HG02870 (cell line): ENCODE measurements around the gene PKP4.
A peak's percentile ranks its signal among the peaks of the same experiment; 100 is the strongest.

Experiments
- ATAC-seq: cut with Tn5 transposase; IDR thresholded peaks from one replicate; pipeline ENCODE4 v1.9.1; 2021; ENCODE audit warnings: mild to moderate bottlenecking, moderate library complexity; ENCODE audit not compliant: unreplicated experiment

PKP4 gene

DNA sequence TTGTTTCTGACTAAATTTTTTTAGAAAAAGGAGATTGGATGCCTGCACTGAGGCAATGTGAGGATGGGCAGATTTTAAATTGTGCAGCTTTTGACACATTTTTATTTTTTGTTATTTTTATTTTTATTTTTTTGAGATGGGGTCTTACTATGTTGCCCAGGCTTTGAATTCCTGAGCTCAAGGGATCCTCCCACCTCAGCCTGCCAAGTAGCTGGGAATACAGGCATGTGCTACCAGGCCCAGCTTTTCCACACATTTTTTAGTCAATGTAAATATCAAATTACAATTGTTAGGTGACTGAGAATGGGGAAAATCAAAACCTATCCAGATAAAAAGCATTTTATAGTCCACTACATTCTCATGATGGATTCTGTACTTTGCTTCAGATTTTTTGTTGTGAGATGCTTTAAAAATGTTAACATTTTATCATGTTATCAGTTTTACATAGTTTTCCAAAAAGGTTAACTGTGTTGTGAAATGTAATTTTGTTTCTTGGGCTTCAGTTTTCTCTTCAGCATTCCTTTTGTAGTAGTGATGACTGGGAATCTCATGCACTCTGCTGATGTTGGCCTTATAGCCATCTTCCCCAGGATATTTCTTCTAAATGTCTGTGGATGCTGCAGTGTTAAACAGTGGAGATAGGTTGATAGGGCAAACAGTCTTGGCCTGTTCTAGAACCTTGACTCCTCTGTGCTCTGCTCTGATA is 41.4 kb downstream of the PKP4 start:
- no peak for ATAC-seq

DNA sequence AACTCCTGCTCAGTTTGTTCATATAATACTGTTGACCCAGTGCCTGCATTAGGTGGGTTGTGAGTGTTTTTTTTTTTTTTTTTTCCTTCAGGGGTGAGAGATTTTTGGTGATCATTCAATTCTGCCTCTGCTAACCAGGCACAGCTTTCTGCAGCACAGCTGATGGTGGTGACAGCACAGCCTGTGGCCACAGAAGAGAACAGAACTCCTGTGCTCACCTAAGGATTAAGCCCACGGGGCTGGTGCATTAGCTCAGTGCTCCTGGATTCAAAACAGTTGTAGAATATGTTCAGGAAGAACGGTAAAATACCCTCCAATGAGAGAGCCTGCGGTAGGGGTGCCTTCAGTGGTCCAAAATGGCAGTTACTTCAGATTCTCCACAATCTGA is 42.0 kb downstream of the PKP4 start:
- ATAC-seq: no peak

DNA sequence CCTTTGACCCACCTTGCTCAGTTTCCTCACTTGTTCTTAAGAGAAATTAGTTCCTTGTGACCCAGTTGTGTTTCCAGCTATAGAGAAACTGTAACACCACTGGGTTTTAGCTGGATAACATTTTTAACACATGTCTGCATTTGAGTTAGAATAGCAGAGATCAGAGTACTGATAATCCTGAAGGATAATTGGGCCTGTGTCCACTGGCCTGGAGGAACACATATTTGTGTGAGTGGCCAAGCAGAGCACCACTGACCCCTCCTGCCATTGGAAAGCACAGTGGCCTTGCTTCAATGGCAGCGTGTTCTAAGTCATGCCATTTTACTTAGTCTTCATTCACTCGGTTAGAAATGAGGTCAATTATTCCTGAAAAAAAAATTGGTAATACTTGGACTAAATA is 42.6 kb downstream of the PKP4 start:
- no peak for ATAC-seq

DNA sequence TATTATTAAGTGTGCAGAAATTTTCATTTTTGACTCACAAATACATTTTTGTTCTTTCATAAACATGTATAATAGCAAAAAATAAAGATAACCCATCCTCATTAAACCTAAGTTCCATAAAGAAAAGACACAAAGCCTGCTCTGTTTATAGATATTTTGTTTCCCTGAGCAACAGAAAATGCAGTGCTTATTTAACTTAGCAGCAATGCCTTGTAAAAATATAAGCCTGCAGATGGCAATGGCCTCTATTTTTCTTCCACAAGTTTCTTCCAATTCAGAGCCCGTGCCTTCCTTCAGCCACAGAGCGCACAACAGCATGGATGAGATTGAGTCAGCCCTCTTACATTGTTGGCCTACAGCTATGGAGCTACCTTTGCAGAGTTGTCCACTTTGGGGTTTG is 43.6 kb downstream of the PKP4 start:
- no peak for ATAC-seq

DNA sequence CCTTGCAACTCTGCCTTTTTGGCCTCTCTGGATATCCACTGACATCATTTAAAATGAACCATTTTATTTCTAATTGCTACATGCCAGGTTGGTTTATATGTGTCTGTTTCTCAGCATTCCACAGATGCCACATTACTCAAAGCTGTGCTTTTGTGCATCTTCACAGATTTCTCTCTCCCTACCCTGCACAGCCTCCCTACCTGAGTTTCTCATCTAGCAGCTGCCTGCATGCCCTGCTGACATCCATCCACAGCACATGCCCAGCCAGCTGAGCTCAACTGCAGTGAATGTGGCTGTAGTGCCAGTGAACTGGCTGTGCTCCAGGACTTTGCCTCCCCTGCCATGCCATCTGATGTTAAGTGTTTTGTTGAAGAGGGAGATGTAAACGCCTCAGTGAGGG is 44.5 kb downstream of the PKP4 start:
- no peak for ATAC-seq

DNA sequence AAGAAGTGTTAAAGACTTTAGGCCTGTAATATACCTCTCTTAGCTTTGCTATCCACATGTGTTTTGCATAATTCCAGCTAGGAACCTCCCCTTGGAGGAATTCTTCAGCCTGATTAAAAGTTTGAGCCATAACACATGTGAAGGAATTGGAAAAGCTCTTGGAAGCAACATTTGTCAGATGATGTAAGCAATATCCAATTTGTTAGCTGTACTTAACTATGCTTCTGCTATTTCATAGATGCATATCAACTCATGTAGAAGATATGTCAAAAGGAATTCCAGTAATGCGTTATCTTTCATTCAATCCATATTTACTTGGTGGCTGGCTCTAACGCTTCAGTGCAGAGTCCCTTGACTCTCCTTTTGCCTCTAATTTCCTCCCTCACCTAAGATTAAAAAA is 46.2 kb downstream of the PKP4 start:
- no peak for ATAC-seq

DNA sequence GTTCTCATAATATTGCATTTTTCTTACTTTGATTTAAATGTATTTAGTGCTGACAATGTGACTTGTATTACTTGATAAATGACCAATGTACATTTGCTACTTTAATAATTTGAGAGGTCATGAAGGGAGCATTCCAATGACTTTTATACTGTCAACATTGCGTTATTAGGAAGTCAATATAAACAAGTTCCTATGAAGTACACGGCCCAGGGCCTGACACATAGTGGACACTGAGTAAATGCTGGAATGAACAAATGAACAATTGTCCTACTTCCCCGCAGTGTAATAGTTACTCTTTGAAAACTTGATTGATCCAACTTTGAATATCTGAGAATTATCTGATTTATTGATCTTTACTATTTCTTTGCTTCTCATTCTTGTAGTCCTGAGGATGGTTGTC is 47.3 kb downstream of the PKP4 start:
- no peak for ATAC-seq

DNA sequence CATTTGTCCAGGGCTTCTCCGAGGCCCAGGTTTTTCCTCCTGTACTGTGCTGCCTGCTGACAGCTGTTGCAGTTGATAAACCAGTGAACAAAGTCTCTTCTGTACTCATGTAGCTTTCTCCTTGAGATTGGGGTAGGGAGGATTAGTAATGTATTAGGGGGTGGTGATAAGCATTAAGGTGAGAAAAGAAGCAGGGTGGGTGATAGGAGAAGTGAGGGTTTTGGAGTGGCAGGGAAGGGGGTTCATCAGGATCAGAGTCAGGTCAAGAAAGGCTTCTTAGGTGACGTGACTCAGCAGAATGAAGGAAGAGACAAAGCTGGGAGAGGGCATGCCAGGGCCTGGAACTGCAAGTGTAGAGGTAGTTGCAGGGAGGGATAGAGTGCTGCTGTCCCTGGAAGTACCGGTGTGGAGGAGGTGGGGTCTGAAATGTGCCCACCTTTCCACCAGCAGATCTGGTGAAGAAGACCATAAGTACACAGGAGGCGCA is 48.7 kb downstream of the PKP4 start:
- ATAC-seq: no peak

DNA sequence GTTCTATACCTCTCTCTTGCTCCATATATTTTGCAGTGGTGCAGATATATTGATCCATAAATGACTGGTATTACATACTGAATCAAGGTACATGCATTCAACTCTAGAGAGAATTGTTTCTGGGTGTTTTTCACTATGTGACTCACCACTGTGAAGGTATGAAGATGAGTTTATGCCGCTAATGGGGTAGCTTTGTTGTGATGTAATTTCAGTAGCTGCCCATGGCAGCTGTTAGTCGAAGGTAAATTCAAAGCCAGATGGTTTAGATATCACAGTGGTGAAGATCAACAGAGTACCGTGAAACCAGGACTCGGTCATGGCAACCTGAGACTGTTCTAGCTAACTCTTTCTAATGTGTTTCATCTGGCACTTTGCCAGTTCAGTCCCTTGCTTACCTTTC is 50.4 kb downstream of the PKP4 start:
- ATAC-seq: peak; percentile 91

DNA sequence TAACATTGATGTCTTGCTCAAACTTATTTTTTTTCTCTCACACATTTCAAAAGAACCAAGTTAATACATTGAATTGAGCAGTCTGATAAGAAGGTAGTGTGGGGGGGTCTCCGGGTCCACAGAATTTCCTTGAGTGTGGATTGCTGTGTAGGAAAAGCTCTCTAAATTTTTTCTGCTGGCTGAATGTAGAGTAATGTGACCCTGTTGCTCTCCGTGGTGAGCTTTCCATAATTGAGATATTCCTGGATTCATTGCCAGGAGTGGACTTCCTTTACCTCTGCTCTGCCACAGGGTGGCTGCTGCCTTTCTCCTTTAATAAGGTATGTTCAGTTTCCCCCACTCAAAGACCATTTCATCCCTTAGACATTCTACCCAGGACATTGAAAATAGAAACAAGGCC is 50.9 kb downstream of the PKP4 start:
- no peak for ATAC-seq

DNA sequence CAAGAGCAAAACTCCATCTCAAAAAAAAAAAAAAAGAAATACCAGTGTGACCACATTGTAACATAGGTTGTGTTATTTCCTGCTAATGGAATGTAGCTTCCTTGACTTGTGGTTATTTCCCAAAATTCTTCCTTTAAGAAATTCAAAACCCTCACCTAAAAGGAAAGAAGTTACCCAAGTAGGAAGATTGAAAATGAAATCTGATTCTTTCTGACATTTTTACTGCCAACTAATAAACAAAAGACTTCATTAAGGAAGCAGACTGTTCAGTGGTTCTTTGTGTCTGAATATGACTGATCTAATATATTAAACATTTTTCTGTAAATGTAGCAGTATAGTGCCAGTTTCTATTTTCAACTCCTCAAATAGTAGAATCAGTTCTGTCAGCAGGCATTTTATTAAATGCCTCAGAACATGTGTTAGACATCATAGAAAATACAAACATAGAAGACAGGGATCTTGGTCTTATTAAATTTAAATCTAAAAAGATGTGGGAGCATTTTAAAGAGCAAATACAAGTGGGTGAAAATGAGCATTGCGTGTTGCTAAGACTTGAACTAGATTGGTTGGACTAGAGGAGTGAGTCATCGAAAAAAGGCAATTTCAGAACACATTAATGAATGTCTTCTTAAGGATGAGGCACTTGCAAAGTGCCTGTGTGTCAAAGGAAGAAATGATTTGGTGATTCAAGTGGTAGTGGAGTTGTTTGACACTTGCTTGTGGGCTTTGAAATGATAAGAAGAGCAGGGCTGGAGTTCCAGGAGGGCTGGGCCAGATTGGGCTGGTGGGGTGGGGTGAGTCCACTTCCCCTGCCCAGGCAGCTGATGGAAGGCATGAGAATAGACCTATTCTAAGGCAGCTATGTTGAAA is 53.4 kb downstream of the PKP4 start:
- ATAC-seq: no peak

DNA sequence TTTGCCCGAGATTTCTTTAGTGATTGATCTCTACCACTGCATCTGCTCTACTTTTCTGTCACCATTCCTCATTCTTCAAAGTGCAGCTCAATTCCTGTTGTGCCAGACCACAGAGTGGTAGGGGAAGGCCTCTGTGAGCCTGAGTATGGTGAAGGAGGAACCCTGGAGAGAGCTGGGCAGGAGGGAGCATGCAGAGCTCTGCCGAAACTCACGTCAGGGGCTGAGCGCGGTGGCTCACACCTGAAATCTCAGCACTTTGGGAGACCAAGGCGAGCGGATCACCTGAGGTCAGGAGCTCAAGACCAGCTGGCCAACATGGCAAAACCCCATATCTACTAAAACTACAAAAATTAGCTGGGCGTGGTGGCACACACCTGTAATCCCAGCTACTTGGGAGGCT is 54.1 kb downstream of the PKP4 start:
- ATAC-seq: no peak

DNA sequence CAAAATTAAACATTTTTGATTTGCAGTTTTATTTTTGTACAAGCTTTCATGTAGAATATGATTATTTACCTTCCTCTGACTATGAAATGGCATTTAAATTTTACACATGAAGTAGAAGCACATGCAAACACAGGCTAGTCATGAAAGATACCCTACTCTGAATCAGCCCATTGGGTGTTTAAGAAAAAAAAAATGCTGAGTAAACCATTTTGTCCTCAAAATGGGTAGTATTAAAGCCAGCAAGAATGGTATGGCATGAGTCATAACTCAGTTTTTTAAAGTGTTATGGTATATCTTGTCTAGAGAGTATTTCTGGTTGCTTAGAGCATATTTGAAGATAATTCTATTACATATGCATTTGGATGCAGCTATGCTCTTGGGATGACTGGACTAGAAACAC is 55.0 kb downstream of the PKP4 start:
- no peak for ATAC-seq

DNA sequence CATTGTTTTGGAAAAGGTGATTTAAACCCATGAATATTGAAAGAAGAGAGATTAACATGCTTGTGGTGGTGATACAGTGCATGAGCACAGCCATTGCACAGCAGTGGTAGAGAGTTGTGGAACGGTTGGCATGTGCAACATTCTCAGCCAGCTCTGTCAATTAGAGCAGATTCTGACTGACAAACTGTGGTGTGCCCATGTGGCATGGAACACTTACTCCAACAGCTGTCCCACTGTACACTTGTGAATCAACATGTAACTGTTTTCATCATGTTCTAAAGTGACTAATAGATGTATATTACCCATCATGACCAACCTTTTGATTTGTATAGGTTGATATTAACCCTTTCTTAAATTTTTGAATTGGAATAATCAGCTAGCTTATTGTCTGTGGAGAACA is 55.6 kb downstream of the PKP4 start:
- no peak for ATAC-seq

DNA sequence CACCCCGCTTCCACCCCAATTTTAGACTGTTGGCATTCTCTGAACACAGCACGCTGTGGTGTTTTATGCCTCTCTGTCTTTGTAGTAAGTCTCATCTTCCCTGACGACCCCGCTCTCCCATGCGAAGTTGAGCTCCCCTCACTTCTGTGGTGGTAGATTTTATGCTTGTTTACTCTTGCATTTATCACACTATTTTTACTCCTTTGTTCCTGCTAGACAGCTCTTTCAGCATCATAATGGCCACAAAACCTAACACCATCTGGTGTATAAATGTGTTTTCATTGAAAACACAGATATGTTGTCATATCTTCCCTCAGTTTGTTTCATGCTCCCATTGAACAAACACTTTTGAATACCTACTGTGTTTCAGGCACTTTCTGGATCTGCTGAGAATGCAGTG is 57.1 kb downstream of the PKP4 start:
- ATAC-seq: no peak

DNA sequence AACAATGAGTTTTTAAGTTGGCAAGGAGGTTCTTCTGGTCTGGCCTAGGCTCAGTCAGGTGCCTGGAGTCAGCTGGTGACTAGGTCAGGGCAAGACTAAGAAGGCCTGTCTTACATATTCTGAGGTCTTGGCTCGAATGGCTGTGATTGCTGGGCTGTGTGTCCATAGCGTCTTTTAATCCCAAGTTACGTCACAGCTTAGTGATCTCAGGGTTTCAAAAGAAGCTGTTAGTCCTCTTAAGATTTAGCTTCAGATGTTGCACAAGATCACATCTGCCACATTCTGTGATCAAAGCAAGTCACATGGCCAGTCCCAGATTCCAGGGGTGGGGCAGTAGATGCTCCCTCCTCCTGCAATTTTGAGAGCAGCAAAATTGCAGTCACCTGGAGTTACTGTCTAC is 61.3 kb downstream of the PKP4 start:
- no peak for ATAC-seq

DNA sequence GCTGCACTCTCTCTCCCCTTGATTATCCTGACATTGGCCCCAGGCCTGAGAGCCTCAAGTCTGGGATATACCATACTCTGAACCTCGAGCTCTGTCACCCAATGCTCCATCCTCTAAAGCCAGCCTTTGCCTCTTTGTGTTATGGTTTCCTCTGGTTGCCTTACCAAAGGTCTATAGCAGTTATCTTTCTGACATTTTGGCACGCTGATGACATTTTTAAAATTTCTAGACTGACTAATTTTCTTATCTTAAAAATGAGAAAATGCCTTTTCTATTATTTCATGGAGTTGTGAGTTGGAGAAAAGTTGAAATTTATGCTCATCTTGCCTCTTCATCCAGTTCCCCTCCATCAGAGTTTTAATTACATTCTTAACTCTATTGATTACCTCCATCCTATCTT is 62.7 kb downstream of the PKP4 start:
- ATAC-seq: no peak

DNA sequence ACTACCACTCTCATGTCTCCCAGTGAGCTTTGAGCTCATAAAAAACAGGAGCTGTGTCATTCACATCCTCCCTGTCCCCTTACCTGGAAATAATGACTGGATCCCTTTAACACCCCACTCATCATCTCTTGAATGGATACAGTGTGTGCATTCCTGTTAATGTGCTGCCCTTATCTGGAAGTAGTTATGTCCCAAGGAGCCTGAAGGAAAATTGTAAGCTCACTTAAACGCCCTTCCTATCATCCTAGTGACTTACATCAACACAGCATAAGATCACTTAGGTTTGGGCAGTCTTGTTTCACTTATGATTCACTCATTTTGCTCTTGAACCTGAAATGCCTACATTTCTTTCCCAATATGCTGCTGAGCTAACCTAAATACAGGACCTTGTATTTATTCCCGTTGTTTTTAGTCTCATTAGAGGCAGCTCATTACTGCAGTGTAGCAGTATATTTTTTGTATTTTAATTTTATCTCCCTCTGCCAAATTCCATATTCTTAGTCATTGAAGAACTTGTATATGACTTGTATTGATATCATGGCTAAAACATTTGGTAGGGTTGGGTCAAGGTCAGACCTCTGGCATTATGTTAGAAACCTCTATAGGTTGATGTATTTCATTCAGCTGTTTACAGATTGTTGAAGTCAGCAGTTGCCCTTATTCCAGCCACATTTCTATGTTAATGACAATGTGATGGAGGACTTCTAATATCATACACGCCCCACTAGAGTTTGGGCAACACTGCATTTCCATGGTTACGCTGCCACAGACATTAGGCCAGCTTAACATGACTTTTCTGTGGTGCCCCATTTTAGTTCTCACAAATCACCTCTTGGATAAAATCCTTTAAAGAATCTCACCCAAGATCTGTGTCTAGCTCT is 72.9 kb downstream of the PKP4 start:
- no peak for ATAC-seq

DNA sequence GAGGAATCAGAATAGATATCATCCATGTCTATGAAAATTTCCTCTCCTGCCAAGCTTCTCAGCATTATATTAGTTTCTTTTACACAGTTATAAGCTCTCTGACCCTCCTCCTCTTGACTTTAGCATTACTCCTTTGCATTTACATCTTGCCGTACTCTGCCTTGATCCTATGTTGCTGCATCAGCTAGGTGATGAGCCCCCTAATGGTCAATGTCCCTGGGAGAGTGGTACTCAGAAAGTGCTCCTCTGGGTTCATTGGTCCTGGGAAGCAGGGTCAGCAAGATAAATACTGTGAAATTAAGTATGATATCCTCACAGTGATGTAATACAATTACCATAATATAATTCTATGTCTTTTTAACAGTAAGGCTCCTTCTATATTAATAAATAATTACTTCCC is 74.1 kb downstream of the PKP4 start:
- no peak for ATAC-seq

DNA sequence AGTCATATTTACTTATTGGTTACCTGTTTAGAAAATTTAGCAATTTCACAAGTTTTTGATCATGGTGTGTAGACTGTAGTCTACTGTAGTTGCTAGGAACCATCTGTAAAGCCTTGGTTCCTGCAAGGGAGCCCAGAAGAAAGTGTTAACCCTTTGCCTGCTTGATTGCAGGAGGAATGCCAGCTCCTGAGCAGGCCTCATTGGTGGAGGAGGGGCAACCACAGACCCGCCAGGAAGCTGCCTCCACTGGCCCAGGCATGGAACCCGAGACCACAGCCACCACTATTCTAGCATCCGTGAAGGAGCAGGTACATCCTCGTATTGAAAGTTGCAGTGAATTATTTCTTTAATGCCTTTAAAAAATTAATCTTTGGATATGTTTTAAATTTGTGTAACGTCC is 76.3 kb downstream of the PKP4 start:
- ATAC-seq: no peak

DNA sequence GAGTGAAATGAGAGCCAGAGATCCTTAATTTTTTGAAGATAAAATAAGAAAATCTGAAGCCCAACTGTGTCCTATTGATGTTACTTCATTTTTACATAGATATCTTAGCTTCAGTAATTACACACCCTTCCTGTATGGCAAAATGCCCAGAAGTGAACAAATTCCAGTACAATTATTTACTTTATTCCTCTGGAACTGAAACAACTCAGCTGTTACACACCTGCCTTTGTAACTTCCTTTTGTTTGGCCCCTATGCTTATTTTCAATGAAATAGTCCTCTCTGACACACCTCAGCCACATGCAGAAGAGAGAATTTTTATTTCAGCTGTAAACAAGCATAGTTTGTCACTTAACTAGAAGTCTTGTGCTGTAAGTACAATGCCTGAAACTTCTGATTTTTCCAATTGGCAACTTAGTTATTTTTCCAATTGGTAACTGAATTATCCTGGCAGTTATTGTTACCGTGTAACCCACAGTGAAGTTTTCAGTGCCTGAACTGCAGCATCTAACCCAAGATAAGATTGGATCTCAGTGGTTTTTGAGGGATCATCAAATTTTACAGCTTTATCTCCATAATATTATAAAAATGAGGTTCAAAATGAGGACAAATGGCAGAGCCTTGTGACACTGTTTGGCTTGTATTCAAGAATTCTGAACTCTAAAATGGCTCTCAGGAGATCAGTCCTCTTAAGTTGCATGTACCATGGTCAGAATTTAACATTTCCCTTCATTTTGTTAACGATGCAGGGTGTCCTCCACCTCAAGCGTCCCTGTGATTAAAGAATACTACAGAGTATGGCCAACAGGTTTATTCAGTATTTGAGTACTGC is 82.6 kb downstream of the PKP4 start:
- ATAC-seq: no peak
